GM19193 (cell line): ENCODE measurements around the gene CAPN1.

ENCODE experiments used
- POLR2A ChIP-seq: IDR thresholded peaks from 4 replicates; pipeline ENCODE4 v1.6.1; 2011; ENCODE audit not compliant: insufficient read depth, insufficient read length; ENCODE audit errors: extremely low read depth

CAPN1 gene

DNA sequence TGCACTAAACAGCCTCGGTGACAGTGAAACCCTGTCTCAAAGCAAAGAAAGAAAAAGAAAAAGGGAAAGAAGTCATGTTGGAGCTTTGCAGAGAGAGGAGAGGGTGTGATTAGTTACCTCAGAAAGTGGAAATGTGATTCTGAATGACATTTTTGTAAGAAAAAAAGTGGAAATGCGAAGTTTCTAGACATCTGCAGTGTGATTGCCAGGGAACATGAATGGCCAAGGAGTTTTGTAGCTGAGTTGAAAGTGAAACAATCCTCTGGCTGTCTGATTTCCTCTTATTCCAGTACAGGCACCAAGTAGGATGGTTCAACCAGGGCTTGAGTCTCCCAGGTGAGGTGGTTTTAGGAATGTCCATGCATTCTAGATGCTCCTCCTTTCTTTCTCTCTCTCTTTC lies 29.6 kb upstream of the CAPN1 start:
- no peak for TF ChIP-seq POLR2A

GRCh38 chr11:65156256-65156655 lies 25.5 kb upstream of the CAPN1 start:
- TF ChIP-seq POLR2A, result no peak

- no peak for TF ChIP-seq POLR2A
Measured at GRCh38 chr11:65156926-65157325, 24.8 kb upstream of the CAPN1 start.

- no peak for TF ChIP-seq POLR2A
Measured at GRCh38 chr11:65157336-65157735, 24.4 kb upstream of the CAPN1 start.

- TF ChIP-seq POLR2A, result no peak
Measured at GRCh38 chr11:65159012-65159411, 22.7 kb upstream of the CAPN1 start.

- TF ChIP-seq POLR2A, result no peak
Measured at GRCh38 chr11:65160643-65161042, 21.1 kb upstream of the CAPN1 start.

DNA sequence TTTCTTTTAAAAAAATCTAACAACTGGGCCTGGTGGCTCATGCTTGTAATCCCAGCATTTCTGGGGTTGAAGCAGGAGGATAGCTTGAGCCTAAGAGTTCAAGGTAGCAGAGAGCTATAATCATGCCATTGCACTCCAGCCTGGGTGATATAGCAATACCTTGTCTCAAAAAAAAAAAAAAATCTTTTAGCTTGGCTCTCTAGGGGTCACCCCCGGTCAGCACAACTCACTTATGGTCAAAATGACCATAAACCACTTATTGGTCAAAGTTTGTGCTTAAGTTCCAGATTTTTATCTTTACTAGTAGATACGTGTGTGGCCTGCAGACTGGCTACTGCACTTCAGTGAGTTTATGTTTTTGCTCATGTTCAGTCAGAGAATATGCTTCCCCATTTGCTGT lies 18.0 kb upstream of the CAPN1 start:
- TF ChIP-seq POLR2A, result no peak

GRCh38 chr11:65165410-65166317 lies 16.1 kb upstream of the CAPN1 start:
- no peak for TF ChIP-seq POLR2A

- no peak for TF ChIP-seq POLR2A
Measured at GRCh38 chr11:65166893-65167292, 14.8 kb upstream of the CAPN1 start.

DNA sequence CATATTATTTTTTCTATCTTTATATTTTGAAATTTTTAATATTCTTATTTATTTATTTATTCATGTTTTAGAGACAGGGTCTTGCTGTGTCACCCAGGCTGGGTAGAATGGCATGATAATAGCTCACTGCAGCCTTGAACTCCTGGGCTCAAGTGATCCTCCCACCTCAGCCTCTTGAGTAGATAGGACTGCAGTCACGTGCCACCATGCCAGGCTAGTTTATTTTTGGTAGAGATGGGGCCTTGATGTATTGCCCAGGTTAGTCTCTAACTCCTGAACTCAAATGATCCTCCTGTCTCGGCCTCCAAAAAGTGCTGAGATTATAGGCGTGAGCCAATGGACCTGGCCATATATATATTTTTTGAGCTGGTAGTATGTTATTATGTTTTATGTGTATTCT lies 14.1 kb upstream of the CAPN1 start:
- no peak for TF ChIP-seq POLR2A

GRCh38 chr11:65169164-65169641 lies 12.5 kb upstream of the CAPN1 start:
- TF ChIP-seq POLR2A, result no peak

- TF ChIP-seq POLR2A, result no peak
Measured at GRCh38 chr11:65170058-65170534, 11.6 kb upstream of the CAPN1 start, which contains the start of gene SPDYC. SPDYC (plus strand) TSS chr11:65170233; CDS start chr11:65171358, 1,125 bp downstream.

GRCh38 chr11:65172600-65172999 lies 9.1 kb upstream of the CAPN1 start:
- TF ChIP-seq POLR2A, result no peak

DNA sequence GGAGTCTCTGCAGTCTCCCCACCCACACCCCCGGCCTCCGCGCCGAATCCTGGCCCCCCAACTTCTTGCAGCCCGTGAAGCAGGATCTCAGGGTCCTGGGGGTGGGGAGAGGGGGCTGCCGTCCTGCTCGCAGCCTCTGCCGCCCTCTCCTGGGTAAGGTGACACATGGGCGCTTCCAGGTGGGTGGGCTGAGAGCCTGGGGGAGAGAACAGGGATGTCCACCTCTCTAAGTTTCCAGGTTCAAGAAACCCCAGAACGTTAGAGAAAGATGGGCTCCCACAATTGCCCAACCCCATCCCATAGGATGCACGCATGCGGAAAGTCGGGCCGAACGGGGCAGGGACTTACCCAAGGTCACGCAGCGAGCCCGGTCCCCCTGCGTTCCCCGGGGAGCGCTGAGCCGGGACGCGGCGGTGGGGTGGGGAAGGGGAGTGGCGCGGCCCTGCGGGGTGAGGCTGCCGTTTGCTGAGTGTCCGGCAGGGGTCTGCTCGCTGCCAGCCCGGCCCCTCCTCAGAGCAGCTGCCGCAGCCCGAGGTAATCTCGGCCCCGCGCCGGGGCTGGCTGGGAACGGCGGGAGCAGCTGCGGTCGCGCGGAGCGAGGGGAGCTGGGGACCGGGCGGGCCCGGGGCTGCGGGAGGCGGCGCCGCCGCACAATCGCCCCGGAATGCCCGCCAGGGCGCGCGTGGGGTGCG lies 705 bp upstream of the CAPN1 start:
- peak; percentile 42 for TF ChIP-seq POLR2A

GRCh38 chr11:65182258-65183170 lies 786 bp downstream of the CAPN1 start:
- TF ChIP-seq POLR2A, result no peak

- TF ChIP-seq POLR2A, result no peak
Measured at GRCh38 chr11:65183201-65183891, 1.6 kb downstream of the CAPN1 start.
